ENCODE results near the gene GNB3.

- TF ChIP-seq, protein P1, sequence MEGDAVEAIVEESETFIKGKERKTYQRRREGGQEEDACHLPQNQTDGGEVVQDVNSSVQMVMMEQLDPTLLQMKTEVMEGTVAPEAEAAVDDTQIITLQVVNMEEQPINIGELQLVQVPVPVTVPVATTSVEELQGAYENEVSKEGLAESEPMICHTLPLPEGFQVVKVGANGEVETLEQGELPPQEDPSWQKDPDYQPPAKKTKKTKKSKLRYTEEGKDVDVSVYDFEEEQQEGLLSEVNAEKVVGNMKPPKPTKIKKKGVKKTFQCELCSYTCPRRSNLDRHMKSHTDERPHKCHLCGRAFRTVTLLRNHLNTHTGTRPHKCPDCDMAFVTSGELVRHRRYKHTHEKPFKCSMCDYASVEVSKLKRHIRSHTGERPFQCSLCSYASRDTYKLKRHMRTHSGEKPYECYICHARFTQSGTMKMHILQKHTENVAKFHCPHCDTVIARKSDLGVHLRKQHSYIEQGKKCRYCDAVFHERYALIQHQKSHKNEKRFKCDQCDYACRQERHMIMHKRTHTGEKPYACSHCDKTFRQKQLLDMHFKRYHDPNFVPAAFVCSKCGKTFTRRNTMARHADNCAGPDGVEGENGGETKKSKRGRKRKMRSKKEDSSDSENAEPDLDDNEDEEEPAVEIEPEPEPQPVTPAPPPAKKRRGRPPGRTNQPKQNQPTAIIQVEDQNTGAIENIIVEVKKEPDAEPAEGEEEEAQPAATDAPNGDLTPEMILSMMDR (IDR thresholded peaks at IDR 0.05) = no peak
- TF ChIP-seq USF2 (IDR thresholded peaks at IDR 0.05; ENCODE audit: borderline replicate concordance, low read depth, low read length) = no peak
- TF ChIP-seq YY1 (IDR thresholded peaks at IDR 0.05; ENCODE audit: low read depth) = no peak
- no peak for TF ChIP-seq FOXM1 (IDR thresholded peaks at IDR 0.05; ENCODE audit: low read depth)
- no peak for TF ChIP-seq SMC3 (IDR thresholded peaks at IDR 0.05; ENCODE audit: low read depth, low read length)
- TF ChIP-seq TCF12 (IDR thresholded peaks at IDR 0.05) = no peak
These were observed 20.6 kb upstream of the GNB3 start for GRCh38 chr12:6820166-6820565.

Measured in SK-N-SH (cell line).